ENCODE data around the gene LRRC26.

LRRC26 gene

DNA sequence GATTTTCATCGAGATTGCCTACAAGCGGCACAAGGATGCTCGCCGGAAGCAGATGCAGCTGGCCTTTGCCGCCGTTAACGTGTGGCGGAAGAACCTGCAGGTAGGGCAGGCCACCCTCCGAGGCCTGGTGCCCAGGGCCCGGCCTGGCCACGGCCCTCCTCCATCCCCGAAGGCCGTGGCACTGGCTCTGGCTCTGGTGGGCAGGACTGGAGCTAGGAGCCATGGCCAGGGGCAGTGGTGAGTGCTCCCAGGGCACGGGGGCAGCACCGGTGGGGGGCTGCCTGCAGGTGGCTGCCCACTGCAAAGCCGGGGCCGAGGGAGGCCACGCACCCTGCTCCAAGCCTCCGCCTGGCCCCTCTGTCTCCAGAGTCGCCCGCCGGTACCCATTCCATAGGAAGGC is 6.0 kb downstream of the LRRC26 start:
- no peaks in the 10 kb centered on the region for H3K79me2 ChIP-seq (ENCODE audit: insufficient read depth, low read length)
- H3K9ac ChIP-seq (ENCODE audit: low read length) = no peak overlapping the region
- peaks cover under 1% of the 10 kb centered on the region for H3K4me1 ChIP-seq (ENCODE audit: insufficient read depth, low read length, severe bottlenecking)
- no peak overlapping the region for H3K4me3 ChIP-seq (ENCODE audit: low read depth, low read length, poor library complexity, severe bottlenecking)
- TF ChIP-seq EZH2 (IDR thresholded peaks at IDR 0.05; ENCODE audit: borderline replicate concordance, low read length) (no peak), CTCF (IDR thresholded peaks at IDR 0.05; ENCODE audit: low read length) (no peak)
- no peaks in the 10 kb centered on the region for H3F3A ChIP-seq (ENCODE audit: insufficient read depth, low read length)
- H3K9me3 ChIP-seq (ENCODE audit: low read length) = no peaks in the 10 kb centered on the region
- H3K27me3 ChIP-seq (ENCODE audit: insufficient read depth, low read length) = peaks cover 24% of the 10 kb centered on the region
- no peak overlapping the region for H3K4me2 ChIP-seq (ENCODE audit: low read length)
- H3K36me3 ChIP-seq (ENCODE audit: insufficient read depth, low read length) = no peaks in the 10 kb centered on the region
- H3K27ac ChIP-seq (ENCODE audit: low read depth, low read length, poor library complexity, severe bottlenecking) = no peak overlapping the region
- H3K9me2 ChIP-seq (ENCODE audit: low read depth, low read length) = no peaks in the 10 kb centered on the region
- no peaks in the 10 kb centered on the region for H4K20me1 ChIP-seq (ENCODE audit: insufficient read depth, low read length)
- no peak overlapping the region for H2AFZ ChIP-seq (ENCODE audit: low read length)

DNA sequence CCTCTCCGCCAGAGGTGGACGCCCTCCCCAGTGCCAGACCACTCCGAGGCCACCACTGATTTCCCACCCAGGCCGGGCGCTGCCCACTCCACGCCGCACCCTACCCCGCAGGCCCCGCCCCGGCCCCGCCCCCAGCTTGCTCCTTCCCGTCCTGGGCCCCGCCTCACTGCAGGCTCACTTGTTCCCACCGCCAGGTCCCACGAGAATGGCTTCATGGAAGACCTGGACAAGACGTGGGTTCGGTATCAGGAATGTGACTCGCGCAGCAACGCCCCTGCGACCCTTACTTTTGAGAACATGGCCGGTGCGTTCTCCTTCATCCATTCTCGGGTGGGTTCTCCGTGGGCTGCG is 6.5 kb downstream of the LRRC26 start:
- no peak overlapping the region for H2AFZ ChIP-seq (ENCODE audit: low read length)
- H3K9ac ChIP-seq (ENCODE audit: low read length) = no peak overlapping the region
- no peaks in the 10 kb centered on the region for H3F3A ChIP-seq (ENCODE audit: insufficient read depth, low read length)
- peaks cover 24% of the 10 kb centered on the region for H3K27me3 ChIP-seq (ENCODE audit: insufficient read depth, low read length)
- H3K4me1 ChIP-seq (ENCODE audit: insufficient read depth, low read length, severe bottlenecking) = peaks cover 4% of the 10 kb centered on the region
- H3K79me2 ChIP-seq (ENCODE audit: insufficient read depth, low read length) = no peaks in the 10 kb centered on the region
- H3K9me3 ChIP-seq (ENCODE audit: low read length) = no peaks in the 10 kb centered on the region
- H3K36me3 ChIP-seq (ENCODE audit: insufficient read depth, low read length) = no peaks in the 10 kb centered on the region
- no peak overlapping the region for H3K4me3 ChIP-seq (ENCODE audit: low read depth, low read length, poor library complexity, severe bottlenecking)
- H3K4me2 ChIP-seq (ENCODE audit: low read length) = no peak overlapping the region
- H3K27ac ChIP-seq (ENCODE audit: low read depth, low read length, poor library complexity, severe bottlenecking) = no peak overlapping the region
- TF ChIP-seq EZH2 (IDR thresholded peaks at IDR 0.05; ENCODE audit: borderline replicate concordance, low read length) (no peak), CTCF (IDR thresholded peaks at IDR 0.05; ENCODE audit: low read length) (no peak)
- no peaks in the 10 kb centered on the region for H4K20me1 ChIP-seq (ENCODE audit: insufficient read depth, low read length)
- no peaks in the 10 kb centered on the region for H3K9me2 ChIP-seq (ENCODE audit: low read depth, low read length)

GRCh38 chr9:137162505-137163364 is 7.1 kb downstream of the LRRC26 start:
- Histone ChIP-seq H3K9me3 (ENCODE audit: low read length) (no peaks in the 10 kb centered on the region), H3K9me2 (ENCODE audit: low read depth, low read length) (no peaks in the 10 kb centered on the region), H3K36me3 (ENCODE audit: insufficient read depth, low read length) (no peaks in the 10 kb centered on the region), H2AFZ (ENCODE audit: low read length) (no peak overlapping the region), H3K4me2 (ENCODE audit: low read length) (no peak overlapping the region), H3K27me3 (ENCODE audit: insufficient read depth, low read length) (peaks cover 28% of the 10 kb centered on the region), H3K79me2 (ENCODE audit: insufficient read depth, low read length) (no peaks in the 10 kb centered on the region), H3K27ac (ENCODE audit: low read depth, low read length, poor library complexity, severe bottlenecking) (no peak overlapping the region), H3K9ac (ENCODE audit: low read length) (no peak overlapping the region), H3K4me3 (ENCODE audit: low read depth, low read length, poor library complexity, severe bottlenecking) (no peak overlapping the region), H3F3A (ENCODE audit: insufficient read depth, low read length) (no peaks in the 10 kb centered on the region), H4K20me1 (ENCODE audit: insufficient read depth, low read length) (no peaks in the 10 kb centered on the region), H3K4me1 (ENCODE audit: insufficient read depth, low read length, severe bottlenecking) (peaks cover 4% of the 10 kb centered on the region)
- no peak for TF ChIP-seq EZH2 (IDR thresholded peaks at IDR 0.05; ENCODE audit: borderline replicate concordance, low read length)
- TF ChIP-seq CTCF (IDR thresholded peaks at IDR 0.05; ENCODE audit: low read length) = no peak

All from OCI-LY1 (cell line).